AG04450 (cell line): ENCODE data around the gene ZNF14. TPM values are rescaled to one million over a fixed set of nuclear protein-coding genes. Genes with fewer than 3 reads are reported as not detected.

Experiments
- CTCF ChIA-PET: fragments of 300-600, 350-600 bp; formaldehyde crosslinking; extraction: SDS; loops from one replicate; lab custom pipeline; 2022; ENCODE audit warnings: antibody characterized with exemption, inconsistent platforms; lab: Charles Lee
- POLR2A ChIA-PET: fragments of 350-600 bp; formaldehyde crosslinking; extraction: SDS; loops from one replicate; lab custom pipeline; 2021; ENCODE audit warnings: antibody characterized with exemption, inconsistent platforms; lab: Yijun Ruan, JAX
- DNase-seq: peaks from one replicate; pipeline ENCODE4 v3.0.0-alpha.2; 2011; ENCODE audit warnings: low read depth, low spot score
- H3K27ac ChIP-seq: one replicate; pipeline ENCODE4 v1.5.1; 2012; ENCODE audit warnings: low read depth, low read length, control low read depth
- H3K27me3 ChIP-seq: one replicate; pipeline ENCODE4 v1.6.0; 2012; ENCODE audit warnings: low read length; ENCODE audit not compliant: control insufficient read depth, insufficient read depth
- H3K4me3 ChIP-seq: 2 replicates; pipeline ENCODE4 v1.5.1; 2011; ENCODE audit warnings: mild to moderate bottlenecking, low read depth, low read length, control low read depth
- H3K9me3 ChIP-seq: 2 replicates; pipeline ENCODE4 v1.5.1; 2012; ENCODE audit warnings: low read length; ENCODE audit not compliant: control insufficient read depth, insufficient read depth
- polyA plus RNA-seq: library from polyadenylated mRNA; depleted of rRNA; stranded (reverse); fragments of >200 nt; gene quantifications from 2 replicates; pipeline ENCODE4 v1.2.3, GENCODE V29; 2011
- TF ChIP-seq, protein P1 (sequence below): IDR thresholded peaks from 2 replicates; pipeline ENCODE4 v1.5.1; 2011; ENCODE audit warnings: low read depth, low read length, control low read depth, inconsistent platforms

Gene ZNF14
- polyA plus RNA-seq, 1 experiment: 4.2 TPM

DNA sequence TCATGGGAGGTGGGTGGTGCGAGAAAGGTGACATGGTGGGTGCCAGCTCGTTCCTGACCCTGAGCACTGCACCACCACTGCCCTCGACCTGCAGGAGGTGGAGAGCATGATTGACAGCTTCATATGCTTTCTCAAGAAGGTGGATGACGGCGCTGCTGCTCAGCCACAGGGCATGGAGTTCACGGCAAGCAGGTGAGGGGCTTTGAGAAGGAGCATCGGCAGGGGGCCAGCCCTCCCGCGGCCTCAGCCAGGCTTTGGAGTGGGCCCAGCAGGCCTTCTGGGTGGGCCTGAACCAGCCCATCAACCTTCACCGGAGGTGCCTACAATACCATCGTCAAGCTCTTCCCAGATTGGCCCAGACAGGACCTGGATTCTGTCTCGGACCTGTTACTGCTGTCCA lies 18.9 kb upstream of the ZNF14 start:
- no peak overlapping the region for H3K27ac ChIP-seq
- TF ChIP-seq, protein P1, sequence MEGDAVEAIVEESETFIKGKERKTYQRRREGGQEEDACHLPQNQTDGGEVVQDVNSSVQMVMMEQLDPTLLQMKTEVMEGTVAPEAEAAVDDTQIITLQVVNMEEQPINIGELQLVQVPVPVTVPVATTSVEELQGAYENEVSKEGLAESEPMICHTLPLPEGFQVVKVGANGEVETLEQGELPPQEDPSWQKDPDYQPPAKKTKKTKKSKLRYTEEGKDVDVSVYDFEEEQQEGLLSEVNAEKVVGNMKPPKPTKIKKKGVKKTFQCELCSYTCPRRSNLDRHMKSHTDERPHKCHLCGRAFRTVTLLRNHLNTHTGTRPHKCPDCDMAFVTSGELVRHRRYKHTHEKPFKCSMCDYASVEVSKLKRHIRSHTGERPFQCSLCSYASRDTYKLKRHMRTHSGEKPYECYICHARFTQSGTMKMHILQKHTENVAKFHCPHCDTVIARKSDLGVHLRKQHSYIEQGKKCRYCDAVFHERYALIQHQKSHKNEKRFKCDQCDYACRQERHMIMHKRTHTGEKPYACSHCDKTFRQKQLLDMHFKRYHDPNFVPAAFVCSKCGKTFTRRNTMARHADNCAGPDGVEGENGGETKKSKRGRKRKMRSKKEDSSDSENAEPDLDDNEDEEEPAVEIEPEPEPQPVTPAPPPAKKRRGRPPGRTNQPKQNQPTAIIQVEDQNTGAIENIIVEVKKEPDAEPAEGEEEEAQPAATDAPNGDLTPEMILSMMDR: no peak
- H3K9me3 ChIP-seq: peaks cover 94% of the 10 kb centered on the region
- ChIA-PET POLR2A (no interaction called here), CTCF (no interaction called here)
- no peak overlapping the region for H3K4me3 ChIP-seq
- DNase-seq: no peak
- H3K27me3 ChIP-seq: no peaks in the 10 kb centered on the region

DNA sequence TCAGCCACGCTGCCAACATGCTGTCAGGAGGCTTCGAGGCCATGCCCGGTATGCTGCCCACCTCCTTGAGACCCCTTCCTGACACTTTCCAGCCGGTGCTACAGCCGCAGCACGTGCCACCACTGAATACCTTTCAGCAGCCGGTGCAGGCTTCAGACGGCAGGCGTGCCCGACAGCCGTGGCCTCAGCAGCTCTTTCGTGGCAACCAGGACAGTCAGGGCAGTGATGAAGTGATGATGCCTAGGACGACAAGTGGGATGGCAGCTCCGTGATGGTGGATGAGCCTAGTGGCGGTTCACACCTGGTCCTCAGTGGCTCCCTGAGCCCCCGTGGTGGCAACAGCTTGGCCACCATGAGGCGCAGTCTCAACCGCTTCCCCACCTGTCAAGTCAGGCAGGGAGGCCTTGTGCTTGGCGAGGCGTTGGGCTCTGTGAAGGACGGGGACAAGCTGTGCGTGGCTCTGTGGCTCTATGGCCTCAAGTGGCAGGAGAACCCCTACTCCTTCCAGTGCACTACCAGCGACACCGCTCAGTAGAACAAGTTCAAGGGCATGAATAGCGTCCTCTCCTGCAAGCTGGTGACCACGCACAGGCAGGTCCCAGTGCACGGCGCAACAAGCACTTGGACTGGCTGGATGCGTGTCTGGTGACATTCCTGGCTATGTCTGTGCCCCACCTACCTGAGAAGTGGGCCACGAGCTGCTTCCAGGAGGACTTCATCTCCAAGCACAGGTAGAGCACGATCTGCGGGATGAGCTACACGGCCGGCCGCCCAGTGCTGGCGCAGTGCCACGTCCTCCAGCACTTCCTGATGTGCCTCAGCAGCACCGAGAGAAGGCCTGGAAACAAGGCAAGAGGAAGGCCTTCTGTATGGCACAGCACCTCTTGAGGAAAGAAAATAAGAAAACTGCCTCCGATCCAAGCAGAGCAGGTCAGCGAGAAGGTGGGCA lies 18.2 kb upstream of the ZNF14 start:
- ChIA-PET POLR2A (no interaction called here), CTCF (no interaction called here)
- Histone ChIP-seq H3K4me3 (no peak overlapping the region), H3K27ac (no peak overlapping the region), H3K27me3 (no peaks in the 10 kb centered on the region), H3K9me3 (peaks cover 95% of the 10 kb centered on the region)
- TF ChIP-seq, protein P1: no peak
- DNase-seq: no peak

DNA sequence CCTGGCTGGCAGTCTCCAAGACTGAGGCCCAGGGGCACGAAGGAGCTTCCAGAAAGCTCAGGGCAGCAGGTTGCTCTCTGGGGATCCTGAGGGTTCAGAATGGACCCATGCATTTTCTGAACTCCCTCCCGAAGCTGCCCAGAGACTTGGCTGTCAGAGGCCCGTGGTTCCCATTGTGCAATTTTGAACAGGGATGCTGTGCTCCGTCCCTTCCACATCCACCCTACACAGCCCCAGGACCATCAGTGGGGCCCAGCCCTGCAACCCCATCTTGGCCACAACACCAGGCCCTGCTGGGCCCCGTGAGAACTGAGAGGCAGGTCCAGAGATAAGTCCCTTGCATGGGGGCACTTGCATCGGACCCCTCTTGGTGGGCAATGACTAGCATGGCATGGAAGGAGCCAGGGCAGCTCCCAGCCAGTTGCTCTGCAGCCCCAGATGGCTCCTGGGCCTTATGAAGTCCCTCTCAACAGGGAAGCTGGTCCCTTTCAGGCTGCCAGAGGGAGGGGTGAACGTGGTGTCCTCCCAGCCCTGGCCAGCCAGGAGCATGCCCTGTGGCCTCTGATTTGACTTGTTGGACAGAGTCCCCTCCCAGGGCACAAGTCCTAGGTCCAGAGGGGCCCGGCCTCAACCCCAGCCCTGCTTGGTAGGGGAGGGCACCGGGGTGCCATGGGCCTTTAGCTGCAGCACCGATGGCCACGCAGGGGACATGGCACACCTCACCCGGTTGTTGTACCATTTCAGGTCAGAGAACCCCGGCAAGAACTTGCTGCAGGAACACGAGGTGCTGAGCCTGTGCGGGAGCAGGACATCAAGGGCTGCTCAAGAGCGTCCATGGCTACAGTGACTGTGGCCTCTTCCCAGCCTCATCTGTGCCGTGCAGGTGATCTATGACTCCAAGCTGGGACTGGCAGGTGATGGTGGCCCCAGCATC lies 17.3 kb upstream of the ZNF14 start:
- TF ChIP-seq, protein P1: no peak
- Histone ChIP-seq H3K4me3 (no peak overlapping the region), H3K9me3 (peaks cover 95% of the 10 kb centered on the region), H3K27me3 (no peaks in the 10 kb centered on the region), H3K27ac (no peak overlapping the region)
- POLR2A ChIA-PET: no interaction called here
- no peak for DNase-seq
- CTCF ChIA-PET: no interaction called here

DNA sequence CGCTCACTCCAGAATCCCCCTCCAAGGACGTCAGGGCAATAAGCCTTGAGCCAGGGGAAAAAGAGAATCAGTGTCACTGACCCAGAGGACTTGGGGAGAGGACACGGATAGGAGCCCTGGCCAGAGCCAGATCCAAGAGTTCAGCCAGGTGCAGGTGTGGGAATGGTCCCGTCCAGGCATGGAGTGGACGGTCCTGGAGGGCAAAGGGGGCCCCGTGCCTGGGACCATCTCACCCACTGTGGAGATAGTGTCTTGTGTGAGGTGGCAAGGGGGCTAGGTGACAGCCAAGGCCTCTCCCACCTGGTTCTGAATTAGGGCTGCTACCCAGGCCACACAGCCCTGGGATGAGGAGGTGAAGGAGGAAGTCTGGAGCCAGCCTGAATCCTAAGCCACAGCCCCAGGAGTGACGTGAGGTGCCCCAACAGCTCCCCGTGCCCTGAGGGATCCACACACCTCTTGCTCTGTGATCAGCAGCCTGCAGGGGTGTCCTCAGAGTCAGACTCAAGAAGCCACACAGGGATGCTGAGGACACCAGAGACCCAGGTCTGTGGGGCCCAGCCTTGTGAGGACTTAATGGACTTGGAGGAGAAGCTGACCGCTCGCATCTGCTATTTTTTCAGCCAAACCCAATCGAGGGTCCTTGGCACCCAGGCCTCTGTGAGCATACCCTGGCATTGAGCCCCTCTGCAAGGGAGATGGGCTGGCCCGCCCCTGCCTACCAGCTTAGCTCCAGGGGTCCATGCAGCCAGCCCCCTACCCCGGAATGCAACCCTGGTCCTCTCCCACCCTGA lies 16.4 kb upstream of the ZNF14 start:
- ChIA-PET CTCF (no interaction called here), POLR2A (no interaction called here)
- H3K27me3 ChIP-seq: no peaks in the 10 kb centered on the region
- H3K4me3 ChIP-seq: no peak overlapping the region
- no peak for DNase-seq
- TF ChIP-seq, protein P1: no peak
- no peak overlapping the region for H3K27ac ChIP-seq
- H3K9me3 ChIP-seq: peaks cover 92% of the 10 kb centered on the region
